OCI-LY1 (cell line): ENCODE data around the gene CCIN.

Source experiments
- CTCF ChIP-seq: fragments of 200-600 bp; sonication (generic), shearing (Covaris generic); IDR thresholded peaks from 2 replicates; pipeline ENCODE4 v1.5.1; 2017; ENCODE audit warnings: mild to moderate bottlenecking, antibody characterized with exemption, low read length, moderate library complexity, mixed read lengths
- EZH2 ChIP-seq: fragments of 200-600 bp; sonication (generic), shearing (Covaris generic); IDR thresholded peaks from 2 replicates; pipeline ENCODE4 v1.8.0; 2017; ENCODE audit warnings: borderline replicate concordance, mixed run types, mild to moderate bottlenecking, antibody characterized with exemption, low read length, moderate library complexity, mixed read lengths

GRCh38 chr9:36192196-36192595 is 23.0 kb downstream of the CCIN start:
- TF ChIP-seq CTCF (no peak), EZH2 (no peak)
